Hepatocyte (in vitro differentiated cells): Measurements from ENCODE around the gene EHBP1. TPM values are rescaled to one million over a fixed set of nuclear protein-coding genes. Genes with fewer than 3 reads are reported as not detected.

Experiments
- DNase-seq: peaks from one replicate; pipeline ENCODE4 v3.0.0-alpha.2; 2016; ENCODE audit warnings: low spot score
- H2AFZ ChIP-seq: fragments of 200-600 bp; sonication (generic); 2 replicates; pipeline ENCODE4 v1.6.0; 2016; ENCODE audit warnings: antibody characterized with exemption, mild to moderate bottlenecking
- H3K27ac ChIP-seq: fragments of 200-600 bp; sonication (generic); 2 replicates; pipeline ENCODE4 v1.5.1; 2016; ENCODE audit warnings: mild to moderate bottlenecking
- H3K27me3 ChIP-seq: fragments of 200-600 bp; sonication (generic); 2 replicates; pipeline ENCODE4 v1.6.1; 2016
- H3K36me3 ChIP-seq: fragments of 200-600 bp; sonication (generic); replicated peaks from 2 replicates; pipeline ENCODE4 v1.5.1; 2016; ENCODE audit warnings: low read depth; ENCODE audit not compliant: insufficient read depth
- H3K4me1 ChIP-seq: fragments of 200-600 bp; sonication (generic); 2 replicates; pipeline ENCODE4 v1.5.1; 2016; ENCODE audit warnings: mild to moderate bottlenecking, moderate library complexity; ENCODE audit not compliant: insufficient read depth
- H3K4me2 ChIP-seq: fragments of 200-600 bp; sonication (generic); 2 replicates; pipeline ENCODE4 v1.6.0; 2016
- H3K4me3 ChIP-seq: fragments of 200-600 bp; sonication (generic); 2 replicates; pipeline ENCODE4 v1.5.1; 2016; ENCODE audit warnings: mild to moderate bottlenecking
- H3K79me2 ChIP-seq: fragments of 200-600 bp; sonication (generic); 2 replicates; pipeline ENCODE4 v1.6.0; 2017; ENCODE audit warnings: mild to moderate bottlenecking
- H3K9me2 ChIP-seq: fragments of 200-600 bp; sonication (generic); replicated peaks from 2 replicates; pipeline ENCODE4 v1.6.0; 2017; ENCODE audit warnings: mild to moderate bottlenecking; ENCODE audit not compliant: insufficient read depth
- H3K9me3 ChIP-seq: fragments of 200-600 bp; sonication (generic); 2 replicates; pipeline ENCODE4 v1.5.1; 2016; ENCODE audit warnings: low read depth, mild to moderate bottlenecking
- H4K20me1 ChIP-seq: fragments of 200-600 bp; sonication (generic); 2 replicates; pipeline ENCODE4 v1.6.0; 2016; ENCODE audit warnings: mild to moderate bottlenecking; ENCODE audit not compliant: insufficient read depth, poor library complexity, severe bottlenecking
- CTCF ChIP-seq: fragments of 200-600 bp; sonication (generic); IDR thresholded peaks from 2 replicates; pipeline ENCODE4 v1.5.1; 2016; ENCODE audit warnings: antibody characterized with exemption, mild to moderate bottlenecking; ENCODE audit not compliant: poor library complexity
- EZH2 ChIP-seq: fragments of 200-600 bp; sonication (generic); IDR thresholded peaks from 2 replicates; pipeline ENCODE4 v1.6.1; 2016; ENCODE audit warnings: antibody characterized with exemption, mild to moderate bottlenecking, borderline replicate concordance
- EZH2phosphoT487 ChIP-seq: fragments of 200-600 bp; sonication (generic); IDR thresholded peaks from one replicate; pipeline ENCODE4 v1.6.1; 2018; ENCODE audit warnings: antibody characterized with exemption, mild to moderate bottlenecking, low read depth, moderate library complexity; ENCODE audit not compliant: unreplicated experiment, severe bottlenecking
- WGBS: methylation state at CpG from one replicate; pipeline ENCODE4 v1.1.6; 2016; ENCODE audit warnings: low lambda C conversion rate; ENCODE audit errors: missing lambda C conversion rate; 5-methylcytosine and 5-hydroxymethylcytosine counted together
- polyA plus RNA-seq: library from polyadenylated mRNA; unstranded; fragments of >200 nt; fragmentation: Nextera tagmentation; extraction: Ambion mirVana; gene quantifications from 2 replicates; pipeline ENCODE4 v1.2.1, GENCODE V29; 2016
- total RNA-seq: library from RNA; depleted of rRNA; stranded (reverse); fragments of >200 nt; gene quantifications from 2 replicates; pipeline ENCODE4 v1.2.3, GENCODE V29; 2014

EHBP1 gene
- total and polyA plus RNA-seq, 2 experiments from 2014 or later = 11.4 to 34.6 TPM

- 34% methylated on average over 2 of the region's 2 CpGs for WGBS
- H3K9me3 ChIP-seq = no peaks in the 10 kb centered on the region
- no peak for TF ChIP-seq EZH2
- no peak for TF ChIP-seq EZH2phosphoT487
- TF ChIP-seq CTCF = no peak
- DNase-seq = no peak
- H3K36me3 ChIP-seq = no peaks in the 10 kb centered on the region
- no peak overlapping the region for H3K27ac ChIP-seq
- no peak overlapping the region for H2AFZ ChIP-seq
- no peak overlapping the region for H3K4me3 ChIP-seq
- no peak overlapping the region for H3K4me2 ChIP-seq
- no peaks in the 10 kb centered on the region for H3K27me3 ChIP-seq
- H3K79me2 ChIP-seq = peaks cover 7% of the 10 kb centered on the region
- H3K4me1 ChIP-seq = no peaks in the 10 kb centered on the region
- no peaks in the 10 kb centered on the region for H4K20me1 ChIP-seq
- H3K9me2 ChIP-seq = no peaks in the 10 kb centered on the region
Measured at GRCh38 chr2:62794791-62795190, 89.3 kb downstream of the EHBP1 start.

DNA sequence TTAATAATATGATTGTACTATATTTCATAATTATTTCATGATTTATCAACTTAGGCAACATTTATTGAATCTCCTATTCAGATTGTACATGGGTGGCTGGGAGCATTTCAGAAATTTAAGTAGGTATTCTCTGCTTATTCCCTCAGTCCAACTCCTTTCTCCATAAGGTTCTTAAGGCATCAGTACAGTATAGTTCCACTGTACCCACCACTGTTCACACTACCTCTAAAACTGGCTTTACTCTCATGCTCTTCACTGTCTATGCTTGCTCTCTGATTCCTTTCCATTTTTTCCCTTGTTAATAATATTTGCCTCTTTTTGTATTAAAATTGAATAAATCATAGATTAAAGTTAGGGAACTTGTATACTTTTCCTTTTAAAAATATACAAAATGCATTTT is 89.8 kb downstream of the EHBP1 start:
- no peak for TF ChIP-seq EZH2
- TF ChIP-seq EZH2phosphoT487 = no peak
- no peak for TF ChIP-seq CTCF
- Histone ChIP-seq H3K9me3 (no peaks in the 10 kb centered on the region), H4K20me1 (no peaks in the 10 kb centered on the region), H3K4me1 (no peaks in the 10 kb centered on the region), H3K27me3 (no peaks in the 10 kb centered on the region), H2AFZ (no peak overlapping the region), H3K27ac (no peak overlapping the region), H3K9me2 (no peaks in the 10 kb centered on the region), H3K4me2 (no peak overlapping the region), H3K36me3 (no peaks in the 10 kb centered on the region), H3K79me2 (peaks cover 7% of the 10 kb centered on the region), H3K4me3 (no peak overlapping the region)
- DNase-seq = no peak

- H3K4me3 ChIP-seq = no peak overlapping the region
- peaks cover 5% of the 10 kb centered on the region for H3K79me2 ChIP-seq
- H3K36me3 ChIP-seq = no peaks in the 10 kb centered on the region
- no peak for DNase-seq
- H3K9me3 ChIP-seq = no peaks in the 10 kb centered on the region
- TF ChIP-seq CTCF (no peak), EZH2phosphoT487 (no peak), EZH2 (no peak)
- WGBS = 83% methylated on average over 2 of the region's 2 CpGs
- no peak overlapping the region for H3K27ac ChIP-seq
- no peak overlapping the region for H2AFZ ChIP-seq
- no peaks in the 10 kb centered on the region for H3K4me1 ChIP-seq
- H3K4me2 ChIP-seq = no peak overlapping the region
- H3K27me3 ChIP-seq = no peaks in the 10 kb centered on the region
- no peaks in the 10 kb centered on the region for H3K9me2 ChIP-seq
- no peaks in the 10 kb centered on the region for H4K20me1 ChIP-seq
Measured at GRCh38 chr2:62797107-62797506, 91.6 kb downstream of the EHBP1 start.

DNA sequence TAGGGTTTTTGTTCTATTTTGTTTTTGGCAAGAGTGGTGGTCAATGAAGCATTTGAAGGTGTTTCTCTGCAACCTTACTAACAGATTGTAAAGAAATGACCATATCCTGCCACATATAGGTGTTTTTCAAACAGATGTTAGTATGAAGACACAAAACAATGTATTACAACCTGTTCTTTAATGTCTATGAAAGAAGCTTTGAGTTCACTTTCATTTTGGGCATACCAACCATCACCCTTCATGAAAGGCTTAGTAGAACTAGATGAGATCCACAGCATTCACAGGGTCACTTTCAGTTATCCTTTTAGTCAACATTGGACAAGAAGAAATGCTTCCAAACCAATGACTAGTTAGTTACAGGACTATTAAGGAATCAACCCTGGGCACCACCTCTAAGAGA is 95.1 kb downstream of the EHBP1 start:
- H3K9me3 ChIP-seq = no peaks in the 10 kb centered on the region
- no peaks in the 10 kb centered on the region for H4K20me1 ChIP-seq
- H3K4me3 ChIP-seq = no peak overlapping the region
- no peaks in the 10 kb centered on the region for H3K4me1 ChIP-seq
- H3K9me2 ChIP-seq = no peaks in the 10 kb centered on the region
- H3K36me3 ChIP-seq = no peaks in the 10 kb centered on the region
- no peak overlapping the region for H2AFZ ChIP-seq
- H3K27me3 ChIP-seq = no peaks in the 10 kb centered on the region
- no peak overlapping the region for H3K4me2 ChIP-seq
- H3K27ac ChIP-seq = no peak overlapping the region
- peaks cover 5% of the 10 kb centered on the region for H3K79me2 ChIP-seq
- TF ChIP-seq EZH2phosphoT487 (no peak), CTCF (no peak), EZH2 (no peak)
- no peak for DNase-seq
